CD8-positive, alpha-beta memory T cell (primary cell): Measurements from ENCODE around the gene AK9. TPM values are rescaled to one million over a fixed set of nuclear protein-coding genes. Genes with fewer than 3 reads are reported as not detected.
A peak's percentile ranks its signal among the peaks of the same experiment; 100 is the strongest.

Source experiments
- CTCF ChIA-PET: fragments of 350-600 bp; sonication (Branson Sonifier 250); formaldehyde crosslinking; loops from one replicate; lab custom pipeline; 2021; ENCODE audit warnings: antibody characterized with exemption; lab: Charles Lee
- POLR2A ChIA-PET: fragments of 350-600 bp; sonication (Branson Sonifier 250); formaldehyde crosslinking; loops from one replicate; lab custom pipeline; 2021; ENCODE audit warnings: antibody characterized with exemption; lab: Charles Lee
- DNase-seq, 5 donors: peaks; one replicate each; pipeline versions ENCODE4 v3.0.0 to v3.0.0-alpha.2; 2020 to 2022; ENCODE audit warnings: mixed read lengths in 1 of 5
- H3K27ac ChIP-seq: one replicate; pipeline ENCODE4 v1.7.0; 2013; ENCODE audit warnings: low read depth, mild to moderate bottlenecking, low read length, moderate library complexity
- H3K27me3 ChIP-seq: 2 replicates; pipeline ENCODE4 v1.7.0; 2013; ENCODE audit warnings: low read length, mild to moderate bottlenecking; ENCODE audit not compliant: insufficient read depth, poor library complexity, severe bottlenecking
- H3K36me3 ChIP-seq: 2 replicates; pipeline ENCODE4 v1.7.0; 2013; ENCODE audit warnings: mild to moderate bottlenecking, low read length, moderate library complexity; ENCODE audit not compliant: insufficient read depth
- H3K4me1 ChIP-seq: 2 replicates; pipeline ENCODE4 v1.7.0; 2013; ENCODE audit warnings: mild to moderate bottlenecking, low read length, moderate library complexity; ENCODE audit not compliant: insufficient read depth
- H3K4me3 ChIP-seq: 2 replicates; pipeline ENCODE4 v1.7.0; 2013; ENCODE audit warnings: mild to moderate bottlenecking, low read length
- H3K9me3 ChIP-seq: 2 replicates; pipeline ENCODE4 v1.7.0; 2013; ENCODE audit warnings: mild to moderate bottlenecking, low read length
- H3K27ac Mint-ChIP-seq, 8 donors: one replicate each; pipeline ENCODE4 v1.8.0; 2020 to 2021; ENCODE audit warnings: mixed read lengths in 8 of 8, mild to moderate bottlenecking in 6 of 8, inconsistent platforms in 3 of 8, moderate library complexity in 3 of 8
- H3K27me3 Mint-ChIP-seq, 2 donors: one replicate each; pipeline ENCODE4 v1.8.0; 2020 to 2021; ENCODE audit warnings: mixed read lengths in 2 of 2, mild to moderate bottlenecking in 1 of 2, moderate library complexity in 1 of 2
- H3K36me3 Mint-ChIP-seq, 3 donors: one replicate each; pipeline ENCODE4 v1.8.0; 2020 to 2021; ENCODE audit warnings: mixed read lengths in 3 of 3, inconsistent platforms in 1 of 3, mild to moderate bottlenecking in 1 of 3
- H3K4me1 Mint-ChIP-seq, 3 donors: one replicate each; pipeline ENCODE4 v1.8.0; 2020 to 2021; ENCODE audit warnings: mixed read lengths in 3 of 3, inconsistent platforms in 1 of 3, mild to moderate bottlenecking in 1 of 3
- H3K4me3 Mint-ChIP-seq, 7 donors: one replicate each; pipeline ENCODE4 v1.8.0; 2020 to 2021; ENCODE audit warnings: mixed read lengths in 7 of 7, mild to moderate bottlenecking in 6 of 7, moderate library complexity in 4 of 7, inconsistent platforms in 2 of 7
- H3K9me3 Mint-ChIP-seq, 5 donors: one replicate each; pipeline ENCODE4 v1.8.0; 2020 to 2022; ENCODE audit warnings: mixed read lengths in 5 of 5, mild to moderate bottlenecking in 3 of 5, moderate library complexity in 2 of 5, inconsistent platforms in 1 of 5
- polyA plus RNA-seq: library from polyadenylated mRNA; unstranded; fragments of 300-500 nt; fragmentation: Illumina TruSeq; gene quantifications from one replicate; pipeline ENCODE4 v1.2.3, GENCODE V29; 2021
- total RNA-seq, 2 experiments: library from RNA; stranded (reverse); gene quantifications; one replicate each; pipeline ENCODE4 v1.2.3, GENCODE V29; 2021

Gene AK9
- total and polyA plus RNA-seq, 3 experiments from 2014 or later = 5.1 to 6.8 (median 5.6) TPM

- Histone ChIP-seq H3K27me3 (no peaks in the 10 kb centered on the region), H3K36me3 (peaks cover 29% of the 10 kb centered on the region), H3K9me3 (no peaks in the 10 kb centered on the region), H3K27ac (no peak overlapping the region), H3K4me3 (no peak overlapping the region), H3K4me1 (peaks cover 54% of the 10 kb centered on the region)
- Mint-ChIP-seq H3K4me3 (peak overlapping the region; percentile 68 to 99 (median 78)), H3K27me3 (no peaks in the 10 kb centered on the region), H3K27ac (peak overlapping the region in 5 of 8 donors; percentile 23 to 89 (median 81)), H3K36me3 (peaks cover 25 to 89% (median 40%) of the 10 kb centered on the region in 3 donors), H3K4me1 (peaks cover 76 to 93% (median 92%) of the 10 kb centered on the region in 3 donors), H3K9me3 (no peaks in the 10 kb centered on the region)
- no peak for DNase-seq
- ChIA-PET CTCF (interaction anchor here (0.9 to 1.7 kb wide), 3 partner anchors 14 to 36 kb away, joined by 3 read pairs; partner anchors contain the start of genes PPIL6 and SMPD2), POLR2A (no interaction called here)
Observed at GRCh38 chr6:109477184-109477583, 213.8 kb downstream of the AK9 start.

GRCh38 chr6:109475625-109476024, 215.4 kb downstream of the AK9 start:
- H3K4me1 Mint-ChIP-seq = peaks cover 71 to 92% (median 91%) of the 10 kb centered on the region in 3 donors
- H3K9me3 Mint-ChIP-seq = no peaks in the 10 kb centered on the region
- Histone ChIP-seq H3K9me3 (no peaks in the 10 kb centered on the region), H3K27me3 (no peaks in the 10 kb centered on the region), H3K4me3 (no peak overlapping the region), H3K27ac (no peak overlapping the region), H3K4me1 (peaks cover 39% of the 10 kb centered on the region), H3K36me3 (peaks cover 45% of the 10 kb centered on the region)
- peak overlapping the region in 1 of 8 donors; percentile 68 for H3K27ac Mint-ChIP-seq
- DNase-seq = no peak
- peaks cover 19 to 90% (median 42%) of the 10 kb centered on the region in 3 donors for H3K36me3 Mint-ChIP-seq
- ChIA-PET CTCF (interaction anchor here (1.7 kb wide), 1 partner anchor 30 kb away, joined by 3 read pairs; no protein-coding TSS in a partner anchor), POLR2A (no interaction called here)
- no peaks in the 10 kb centered on the region for H3K27me3 Mint-ChIP-seq
- peak overlapping the region in 1 of 7 donors; percentile 3 for H3K4me3 Mint-ChIP-seq

- Histone ChIP-seq H3K27me3 (no peaks in the 10 kb centered on the region), H3K36me3 (peaks cover 51% of the 10 kb centered on the region), H3K4me1 (peaks cover 32% of the 10 kb centered on the region), H3K9me3 (no peaks in the 10 kb centered on the region), H3K4me3 (no peak overlapping the region), H3K27ac (no peak overlapping the region)
- no peaks in the 10 kb centered on the region for H3K27me3 Mint-ChIP-seq
- H3K27ac Mint-ChIP-seq = peak overlapping the region in 2 of 8 donors; percentile 7 to 85
- ChIA-PET CTCF (no interaction called here), POLR2A (no interaction called here)
- DNase-seq = no peak
- no peak overlapping the region for H3K4me3 Mint-ChIP-seq
- H3K4me1 Mint-ChIP-seq = peaks cover 68 to 88% (median 87%) of the 10 kb centered on the region in 3 donors
- H3K36me3 Mint-ChIP-seq = peaks cover 20 to 91% (median 41%) of the 10 kb centered on the region in 3 donors
- H3K9me3 Mint-ChIP-seq = no peaks in the 10 kb centered on the region
Observed at GRCh38 chr6:109474995-109475394, 216.0 kb downstream of the AK9 start.

- H3K9me3 ChIP-seq = no peaks in the 10 kb centered on the region
- peak overlapping the region in 6 of 8 donors; percentile 18 to 85 (median 66) for H3K27ac Mint-ChIP-seq
- H3K27me3 ChIP-seq = no peaks in the 10 kb centered on the region
- H3K4me1 Mint-ChIP-seq = peaks cover 61 to 90% (median 88%) of the 10 kb centered on the region in 3 donors
- no peaks in the 10 kb centered on the region for H3K27me3 Mint-ChIP-seq
- CTCF ChIA-PET = no interaction called here
- POLR2A ChIA-PET = no interaction called here
- peaks cover 17% of the 10 kb centered on the region for H3K4me1 ChIP-seq
- H3K36me3 ChIP-seq = peaks cover 52% of the 10 kb centered on the region
- peaks cover 22 to 95% (median 45%) of the 10 kb centered on the region in 3 donors for H3K36me3 Mint-ChIP-seq
- no peak overlapping the region for H3K27ac ChIP-seq
- no peak overlapping the region for H3K4me3 ChIP-seq
- no peaks in the 10 kb centered on the region for H3K9me3 Mint-ChIP-seq
- H3K4me3 Mint-ChIP-seq = no peak overlapping the region
- DNase-seq = no peak
Observed at GRCh38 chr6:109473120-109473519, 217.9 kb downstream of the AK9 start.

GRCh38 chr6:109472132-109472995, 218.6 kb downstream of the AK9 start:
- H3K4me3 Mint-ChIP-seq = no peak overlapping the region
- Histone ChIP-seq H3K4me3 (no peak overlapping the region), H3K9me3 (no peaks in the 10 kb centered on the region), H3K36me3 (peaks cover 52% of the 10 kb centered on the region), H3K27me3 (no peaks in the 10 kb centered on the region), H3K27ac (no peak overlapping the region), H3K4me1 (peaks cover 9% of the 10 kb centered on the region)
- peaks cover 56 to 90% (median 86%) of the 10 kb centered on the region in 3 donors for H3K4me1 Mint-ChIP-seq
- H3K27me3 Mint-ChIP-seq = no peaks in the 10 kb centered on the region
- H3K27ac Mint-ChIP-seq = peak overlapping the region in 6 of 8 donors; percentile 44 to 85 (median 65)
- CTCF ChIA-PET = no interaction called here
- no peaks in the 10 kb centered on the region for H3K9me3 Mint-ChIP-seq
- POLR2A ChIA-PET = no interaction called here
- H3K36me3 Mint-ChIP-seq = peaks cover 22 to 95% (median 46%) of the 10 kb centered on the region in 3 donors
- no peak for DNase-seq

GRCh38 chr6:109471105-109471810, 219.7 kb downstream of the AK9 start:
- Mint-ChIP-seq H3K4me3 (no peak overlapping the region), H3K4me1 (peaks cover 48 to 81% (median 75%) of the 10 kb centered on the region in 3 donors), H3K27me3 (no peaks in the 10 kb centered on the region), H3K9me3 (no peaks in the 10 kb centered on the region), H3K36me3 (peaks cover 22 to 96% (median 46%) of the 10 kb centered on the region in 3 donors), H3K27ac (peak overlapping the region in 6 of 8 donors; percentile 40 to 92 (median 60))
- no peak overlapping the region for H3K4me3 ChIP-seq
- no peak overlapping the region for H3K27ac ChIP-seq
- H3K4me1 ChIP-seq = no peaks in the 10 kb centered on the region
- ChIA-PET POLR2A (no interaction called here), CTCF (no interaction called here)
- H3K9me3 ChIP-seq = no peaks in the 10 kb centered on the region
- H3K36me3 ChIP-seq = peaks cover 50% of the 10 kb centered on the region
- no peaks in the 10 kb centered on the region for H3K27me3 ChIP-seq
- DNase-seq = no peak

- H3K9me3 ChIP-seq = no peaks in the 10 kb centered on the region
- Mint-ChIP-seq H3K4me1 (peaks cover 43 to 81% (median 72%) of the 10 kb centered on the region in 3 donors), H3K36me3 (peaks cover 18 to 96% (median 47%) of the 10 kb centered on the region in 3 donors), H3K4me3 (no peak overlapping the region), H3K27me3 (no peaks in the 10 kb centered on the region), H3K9me3 (no peaks in the 10 kb centered on the region), H3K27ac (peak overlapping the region in 7 of 8 donors; percentile 19 to 78 (median 46))
- no peak overlapping the region for H3K27ac ChIP-seq
- H3K4me3 ChIP-seq = no peak overlapping the region
- H3K36me3 ChIP-seq = peaks cover 63% of the 10 kb centered on the region
- POLR2A ChIA-PET = no interaction called here
- H3K27me3 ChIP-seq = no peaks in the 10 kb centered on the region
- CTCF ChIA-PET = interaction anchor here (1.2 kb wide), 1 partner anchor 14 kb away, joined by 3 read pairs; the partner anchor contains the start of gene MICAL1
- no peak for DNase-seq
- peaks cover 6% of the 10 kb centered on the region for H3K4me1 ChIP-seq
Observed at GRCh38 chr6:109469591-109470189, 221.3 kb downstream of the AK9 start.
